ENCODE measurements around the gene IL3.

Gene IL3

GRCh38 chr5:132012371-132013005, 48.0 kb upstream of the IL3 start:
- Histone ChIP-seq H3K9me2 (replicated peaks; ENCODE audit: control insufficient read depth, low read length) (no peaks in the 10 kb centered on the region), H3K36me3 (ENCODE audit: control insufficient read depth, low read length) (no peaks in the 10 kb centered on the region), H3K27ac (ENCODE audit: low read depth, low read length) (no peak overlapping the region), H3K4me2 (ENCODE audit: low read length) (no peak overlapping the region), H3K4me1 (ENCODE audit: control insufficient read depth, low read length) (no peaks in the 10 kb centered on the region), H3K4me3 (ENCODE audit: low read length) (no peak overlapping the region), H4K20me1 (ENCODE audit: control insufficient read depth, insufficient read depth, low read depth, low read length) (no peaks in the 10 kb centered on the region), H3K9me3 (ENCODE audit: control insufficient read depth, insufficient read depth, low read length) (no peaks in the 10 kb centered on the region), H3F3A (ENCODE audit: control insufficient read depth, insufficient read depth) (no peaks in the 10 kb centered on the region), H3K79me2 (ENCODE audit: control insufficient read depth, low read length) (no peaks in the 10 kb centered on the region), H3K27me3 (ENCODE audit: control insufficient read depth, low read length) (peaks cover 36% of the 10 kb centered on the region)
- no peak for TF ChIP-seq CTCF (IDR thresholded peaks at IDR 0.05; ENCODE audit: low read depth, low read length, poor library complexity, severe bottlenecking)
- TF ChIP-seq EZH2phosphoT487 (IDR thresholded peaks at IDR 0.05; ENCODE audit: borderline replicate concordance, low read length), result no peak

- Histone ChIP-seq H3F3A (ENCODE audit: control insufficient read depth, insufficient read depth) (no peaks in the 10 kb centered on the region), H3K4me2 (ENCODE audit: low read length) (no peak overlapping the region), H3K9me3 (ENCODE audit: control insufficient read depth, insufficient read depth, low read length) (no peaks in the 10 kb centered on the region), H3K36me3 (ENCODE audit: control insufficient read depth, low read length) (no peaks in the 10 kb centered on the region), H3K79me2 (ENCODE audit: control insufficient read depth, low read length) (no peaks in the 10 kb centered on the region), H3K4me1 (ENCODE audit: control insufficient read depth, low read length) (peaks cover 6% of the 10 kb centered on the region), H3K4me3 (ENCODE audit: low read length) (no peak overlapping the region), H4K20me1 (ENCODE audit: control insufficient read depth, insufficient read depth, low read depth, low read length) (no peaks in the 10 kb centered on the region), H3K27me3 (ENCODE audit: control insufficient read depth, low read length) (peaks cover 36% of the 10 kb centered on the region), H3K27ac (ENCODE audit: low read depth, low read length) (no peak overlapping the region), H3K9me2 (replicated peaks; ENCODE audit: control insufficient read depth, low read length) (no peaks in the 10 kb centered on the region)
- TF ChIP-seq CTCF (IDR thresholded peaks at IDR 0.05; ENCODE audit: low read depth, low read length, poor library complexity, severe bottlenecking) (no peak), EZH2phosphoT487 (IDR thresholded peaks at IDR 0.05; ENCODE audit: borderline replicate concordance, low read length) (no peak)
Measured at GRCh38 chr5:132013006-132013689, 47.3 kb upstream of the IL3 start.

- Histone ChIP-seq H3K79me2 (ENCODE audit: control insufficient read depth, low read length) (no peaks in the 10 kb centered on the region), H3K27me3 (ENCODE audit: control insufficient read depth, low read length) (peaks cover 36% of the 10 kb centered on the region), H3K4me2 (ENCODE audit: low read length) (no peak overlapping the region), H3K4me1 (ENCODE audit: control insufficient read depth, low read length) (peaks cover 6% of the 10 kb centered on the region), H3K9me3 (ENCODE audit: control insufficient read depth, insufficient read depth, low read length) (no peaks in the 10 kb centered on the region), H4K20me1 (ENCODE audit: control insufficient read depth, insufficient read depth, low read depth, low read length) (no peaks in the 10 kb centered on the region), H3K36me3 (ENCODE audit: control insufficient read depth, low read length) (no peaks in the 10 kb centered on the region), H3K27ac (ENCODE audit: low read depth, low read length) (no peak overlapping the region), H3K9me2 (replicated peaks; ENCODE audit: control insufficient read depth, low read length) (no peaks in the 10 kb centered on the region), H3K4me3 (ENCODE audit: low read length) (no peak overlapping the region), H3F3A (ENCODE audit: control insufficient read depth, insufficient read depth) (no peaks in the 10 kb centered on the region)
- TF ChIP-seq CTCF (IDR thresholded peaks at IDR 0.05; ENCODE audit: low read depth, low read length, poor library complexity, severe bottlenecking) (no peak), EZH2phosphoT487 (IDR thresholded peaks at IDR 0.05; ENCODE audit: borderline replicate concordance, low read length) (no peak)
Measured at GRCh38 chr5:132013711-132014110, 46.7 kb upstream of the IL3 start.
